ENCODE results near the gene DLGAP1.

DNA sequence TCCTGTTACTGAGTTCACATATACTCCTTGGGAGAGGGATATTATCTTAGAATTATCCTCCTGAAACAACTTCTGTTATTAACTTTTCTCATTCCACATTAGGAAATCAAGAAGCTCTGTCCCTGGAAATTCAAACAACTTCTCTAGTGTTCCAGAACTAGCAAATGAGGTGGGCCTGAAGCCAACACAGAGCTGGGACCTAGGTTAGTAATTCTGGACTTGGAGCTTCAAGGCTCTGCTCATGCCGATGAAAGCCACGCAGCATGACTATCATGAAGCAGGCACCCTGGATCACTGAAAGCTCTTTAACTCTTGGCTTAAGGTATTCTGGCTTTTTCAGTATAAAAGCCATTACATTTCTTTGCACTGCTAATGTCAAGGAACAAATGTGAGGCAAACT lies 762.4 kb downstream of the DLGAP1 start:
- TF ChIP-seq, protein P1, sequence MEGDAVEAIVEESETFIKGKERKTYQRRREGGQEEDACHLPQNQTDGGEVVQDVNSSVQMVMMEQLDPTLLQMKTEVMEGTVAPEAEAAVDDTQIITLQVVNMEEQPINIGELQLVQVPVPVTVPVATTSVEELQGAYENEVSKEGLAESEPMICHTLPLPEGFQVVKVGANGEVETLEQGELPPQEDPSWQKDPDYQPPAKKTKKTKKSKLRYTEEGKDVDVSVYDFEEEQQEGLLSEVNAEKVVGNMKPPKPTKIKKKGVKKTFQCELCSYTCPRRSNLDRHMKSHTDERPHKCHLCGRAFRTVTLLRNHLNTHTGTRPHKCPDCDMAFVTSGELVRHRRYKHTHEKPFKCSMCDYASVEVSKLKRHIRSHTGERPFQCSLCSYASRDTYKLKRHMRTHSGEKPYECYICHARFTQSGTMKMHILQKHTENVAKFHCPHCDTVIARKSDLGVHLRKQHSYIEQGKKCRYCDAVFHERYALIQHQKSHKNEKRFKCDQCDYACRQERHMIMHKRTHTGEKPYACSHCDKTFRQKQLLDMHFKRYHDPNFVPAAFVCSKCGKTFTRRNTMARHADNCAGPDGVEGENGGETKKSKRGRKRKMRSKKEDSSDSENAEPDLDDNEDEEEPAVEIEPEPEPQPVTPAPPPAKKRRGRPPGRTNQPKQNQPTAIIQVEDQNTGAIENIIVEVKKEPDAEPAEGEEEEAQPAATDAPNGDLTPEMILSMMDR (conservative IDR thresholded peaks at IDR 0.05 in 1 of 2, IDR thresholded peaks at IDR 0.05 in 1 of 2; ENCODE audit: extremely low read depth in 1 of 2, insufficient read depth in 1 of 2, low read depth in 1 of 2, low read length in 2 of 2) = no peak
- TF ChIP-seq EZH2 (IDR thresholded peaks at IDR 0.05; ENCODE audit: borderline replicate concordance, low read length) = no peak
